HG02610 (cell line): Measurements from ENCODE around the gene KASH5.

Experiments
- ATAC-seq: cut with Tn5 transposase; IDR thresholded peaks from one replicate; pipeline ENCODE4 v1.9.1; 2021; ENCODE audit warnings: mild to moderate bottlenecking, moderate library complexity; ENCODE audit not compliant: unreplicated experiment

The KASH5 gene

GRCh38 chr19:49393881-49394280, 5.8 kb downstream of the KASH5 start:
- no peak for ATAC-seq

- ATAC-seq: no peak
These were observed 7.7 kb downstream of the KASH5 start for GRCh38 chr19:49395581-49396407.

GRCh38 chr19:49396738-49397505, 8.9 kb downstream of the KASH5 start:
- no peak for ATAC-seq

- ATAC-seq: no peak
These were observed 10.1 kb downstream of the KASH5 start for GRCh38 chr19:49398001-49398615.

- ATAC-seq: no peak
These were observed 10.9 kb downstream of the KASH5 start for GRCh38 chr19:49398931-49399330.

GRCh38 chr19:49400029-49400428, 12.0 kb downstream of the KASH5 start:
- no peak for ATAC-seq

- ATAC-seq: no peak
These were observed 15.5 kb downstream of the KASH5 start for GRCh38 chr19:49403404-49404187.

GRCh38 chr19:49407079-49407478, 19.0 kb downstream of the KASH5 start:
- no peak for ATAC-seq

- ATAC-seq: no peak
These were observed 19.5 kb downstream of the KASH5 start for GRCh38 chr19:49407482-49408015.

- no peak for ATAC-seq
These were observed 20.9 kb downstream of the KASH5 start for GRCh38 chr19:49408816-49409440.

- ATAC-seq: no peak
These were observed 21.5 kb downstream of the KASH5 start for GRCh38 chr19:49409441-49410029.

GRCh38 chr19:49411681-49412326, 23.8 kb downstream of the KASH5 start:
- ATAC-seq: no peak

GRCh38 chr19:49413348-49413747, 25.3 kb downstream of the KASH5 start:
- ATAC-seq: no peak

GRCh38 chr19:49414256-49414655, 26.2 kb downstream of the KASH5 start:
- ATAC-seq: no peak

- ATAC-seq: no peak
These were observed 27.2 kb downstream of the KASH5 start for GRCh38 chr19:49415102-49415809.

- no peak for ATAC-seq
These were observed 27.8 kb downstream of the KASH5 start for GRCh38 chr19:49415810-49416200.

- no peak for ATAC-seq
These were observed 29.0 kb downstream of the KASH5 start for GRCh38 chr19:49417088-49417487.

GRCh38 chr19:49418511-49418910, 30.5 kb downstream of the KASH5 start:
- ATAC-seq: no peak

- no peak for ATAC-seq
These were observed 31.1 kb downstream of the KASH5 start for GRCh38 chr19:49419173-49419572.
